ENCODE data around the gene CLASP2.

- TF ChIP-seq CTCF (IDR thresholded peaks at IDR 0.05; ENCODE audit: borderline replicate concordance, extremely low read depth, low read length, poor library complexity, severe bottlenecking): no peak
- TF ChIP-seq EZH2 (IDR thresholded peaks at IDR 0.05; ENCODE audit: borderline replicate concordance, low read depth, low read length, severe bottlenecking): no peak
Observed at GRCh38 chr3:33547101-33547500, 171.0 kb downstream of the CLASP2 start.

All from DND-41 (cell line).